ENCODE data around the gene PPME1. TPM values are rescaled to one million over a fixed set of nuclear protein-coding genes. Genes with fewer than 3 reads are reported as not detected.

Gene PPME1
- total and polyA plus RNA-seq, 2 of the 4 experiments (the other 2 are of a cell fraction): 42.3 to 89.5 TPM

GRCh38 chr11:74257959-74258553 lies 87.0 kb downstream of the PPME1 start:
- peak overlapping the region; percentile 26 for H2AFZ ChIP-seq (replicated peaks; ENCODE audit: low read length, poor library complexity)
- peak overlapping the region; percentile 70; the same call in 1 of the 2 replicates for H3K4ac ChIP-seq (ENCODE audit: low read depth, low read length)
- H3K56ac ChIP-seq (ENCODE audit: extremely low read depth, insufficient read depth, low read length): no peak overlapping the region
- intact Hi-C loops (cut with micrococcal nuclease) (loop anchor here (2.0 to 5.0 kb wide), 3 partner anchors 131 to 479 kb away; no protein-coding TSS in a partner anchor), in situ Hi-C loops (cut with MboI; ENCODE audit: low sequenced_read_pairs) (loop anchor here (5.0 to 10.0 kb wide), 3 partner anchors 194 to 477 kb away; partner anchors contain the start of gene CHRDL2), dilution Hi-C loops (cut with HindIII; ENCODE audit: low sequenced_read_pairs, unreplicated experiment) (no loop called here)
- peak overlapping the region; percentile 17; the same call in 1 of the 2 replicates for H3K27ac ChIP-seq (ENCODE audit: insufficient read depth, low read length)
- DNase-seq (peak; percentile 82), ATAC-seq (ENCODE audit: low read depth) (peak; percentile 86)
- peak overlapping the region; percentile 75 for H3K14ac ChIP-seq (replicated peaks; ENCODE audit: low read depth, low read length)
- peak overlapping the region; percentile 59; the same call in 1 of the 2 replicates for H2BK20ac ChIP-seq (ENCODE audit: low read depth, low read length)
- BruUV-seq (replicated peaks): no TSS peak
- H2BK120ac ChIP-seq (ENCODE audit: low read depth, low read length): peak overlapping the region; percentile 25; the same call in 1 of the 2 replicates
- peak overlapping the region; percentile 28; the same call in 1 of the 2 replicates for H3K4me2 ChIP-seq (ENCODE audit: low read depth, low read length)
- no peak overlapping the region for H2AK9ac ChIP-seq (replicated peaks; ENCODE audit: low read depth, low read length, poor library complexity)
- H3K9ac ChIP-seq (ENCODE audit: low read depth, low read length): no peak overlapping the region
- peaks cover 10% of the 10 kb centered on the region for H3K4me1 ChIP-seq (ENCODE audit: control insufficient read depth, insufficient read depth, low read length)
- no peaks in the 10 kb centered on the region; a peak in 1 of 4 replicates for H3K79me1 ChIP-seq (ENCODE audit: low read depth in 1 of 2, low read length in 2 of 2)
- peak overlapping the region; percentile 70 for H2BK5ac ChIP-seq (ENCODE audit: low read depth, low read length, poor library complexity, severe bottlenecking)
- H3K36me3 ChIP-seq (ENCODE audit: control insufficient read depth, insufficient read depth, low read length): peaks cover 25% of the 10 kb centered on the region
- H3K4me3 ChIP-seq (ENCODE audit: insufficient read depth, low read depth, low read length): no peak overlapping the region
- H3K9me3 ChIP-seq (ENCODE audit: control insufficient read depth, insufficient read depth, low read length): no peaks in the 10 kb centered on the region
- H4K5ac ChIP-seq (ENCODE audit: low read depth, low read length): peak overlapping the region; percentile 50
- H3K9me1 ChIP-seq (ENCODE audit: insufficient read depth, low read length): peaks cover 5% of the 10 kb centered on the region
- H2BK15ac ChIP-seq (ENCODE audit: low read depth, low read length): 0 out of 3 replicates have a peak overlapping the region, but pooled peaks have one; percentile 24
- WGBS, 2 experiments (ENCODE audit: extremely low coverage in 2 of 2, insufficient read length in 1 of 2): no CpG with 5 or more reads among the region's 4 CpGs
- peak overlapping the region; percentile 35 for H3K18ac ChIP-seq (ENCODE audit: low read depth, low read length)
- H3K27me3 ChIP-seq (ENCODE audit: control insufficient read depth, insufficient read depth, low read length): no peaks in the 10 kb centered on the region
- TF ChIP-seq RFX5 (IDR thresholded peaks at IDR 0.05; ENCODE audit: low read depth, low read length) (no peak), NFE2L2 (IDR thresholded peaks at IDR 0.05; ENCODE audit: low read depth, low read length) (no peak), RCOR1 (IDR thresholded peaks at IDR 0.05; ENCODE audit: insufficient replicate concordance, low read length) (no peak), CTCF (conservative IDR thresholded peaks at IDR 0.05; ENCODE audit: low read depth, low read length) (0 out of 2 replicates have a peak, but pooled peaks have one; percentile 1), RAD21 (IDR thresholded peaks at IDR 0.05; ENCODE audit: low read length) (peak; percentile 23; the same call in 1 of the 2 replicates), ELK1 (IDR thresholded peaks at IDR 0.05; ENCODE audit: borderline replicate concordance, low read depth, low read length) (no peak), MAZ (IDR thresholded peaks at IDR 0.05; ENCODE audit: borderline replicate concordance, low read depth, low read length) (no peak)
- ChIA-PET POLR2A (ENCODE audit: unreplicated experiment) (no interaction called here), CTCF (no interaction called here)
- H2AK5ac ChIP-seq (ENCODE audit: low read depth, low read length): peak overlapping the region; percentile 56; the same call in 1 of the 2 replicates
- H3K23ac ChIP-seq (ENCODE audit: low read depth, low read length): no peak overlapping the region
- H4K8ac ChIP-seq (ENCODE audit: low read depth in 2 of 2, low read length in 2 of 2): peak overlapping the region; percentile 10 to 33; a peak in 1 of 4 replicates
- H4K91ac ChIP-seq (ENCODE audit: insufficient read depth, low read depth, low read length): peak overlapping the region; percentile 42; the same call in 1 of the 2 replicates
- no peaks in the 10 kb centered on the region for H4K20me1 ChIP-seq (ENCODE audit: insufficient read depth, low read length)
